HG03196 (cell line): ENCODE data around the gene SERINC3.

Experiments
- ATAC-seq: cut with Tn5 transposase; IDR thresholded peaks from one replicate; pipeline ENCODE4 v1.9.1; 2021; ENCODE audit not compliant: unreplicated experiment

The SERINC3 gene

DNA sequence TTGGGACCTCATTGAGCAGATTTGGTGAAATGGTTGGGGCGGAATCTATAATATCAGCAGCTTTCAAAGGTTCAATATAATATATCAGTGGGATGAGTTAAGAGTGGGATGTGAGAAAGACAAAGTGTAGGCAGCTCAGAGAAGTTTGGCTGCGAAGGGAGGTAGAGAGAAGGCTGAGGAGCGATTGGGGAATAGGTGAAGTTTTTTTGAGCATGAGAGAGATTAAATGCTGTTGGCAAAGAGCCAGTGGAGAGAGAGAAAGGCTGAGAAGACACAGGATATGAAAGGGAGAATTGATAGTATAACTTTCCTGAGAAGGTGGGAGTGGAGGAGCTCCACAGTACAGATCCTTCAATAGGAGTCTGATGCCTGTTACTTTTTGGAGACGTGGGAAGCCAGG lies 12.1 kb upstream of the SERINC3 start:
- no peak for ATAC-seq

- ATAC-seq = no peak
Measured at GRCh38 chr20:44532981-44533331, 11.1 kb upstream of the SERINC3 start.

GRCh38 chr20:44532259-44532980 lies 10.6 kb upstream of the SERINC3 start:
- ATAC-seq = no peak

GRCh38 chr20:44528309-44528708 lies 6.4 kb upstream of the SERINC3 start:
- ATAC-seq = no peak

GRCh38 chr20:44527716-44528199 lies 5.9 kb upstream of the SERINC3 start:
- ATAC-seq = no peak

- no peak for ATAC-seq
Measured at GRCh38 chr20:44526129-44526528, 4.3 kb upstream of the SERINC3 start.

- no peak for ATAC-seq
Measured at GRCh38 chr20:44523746-44524145, 1.9 kb upstream of the SERINC3 start.

- no peak for ATAC-seq
Measured at GRCh38 chr20:44522841-44523240, 971 bp upstream of the SERINC3 start.

DNA sequence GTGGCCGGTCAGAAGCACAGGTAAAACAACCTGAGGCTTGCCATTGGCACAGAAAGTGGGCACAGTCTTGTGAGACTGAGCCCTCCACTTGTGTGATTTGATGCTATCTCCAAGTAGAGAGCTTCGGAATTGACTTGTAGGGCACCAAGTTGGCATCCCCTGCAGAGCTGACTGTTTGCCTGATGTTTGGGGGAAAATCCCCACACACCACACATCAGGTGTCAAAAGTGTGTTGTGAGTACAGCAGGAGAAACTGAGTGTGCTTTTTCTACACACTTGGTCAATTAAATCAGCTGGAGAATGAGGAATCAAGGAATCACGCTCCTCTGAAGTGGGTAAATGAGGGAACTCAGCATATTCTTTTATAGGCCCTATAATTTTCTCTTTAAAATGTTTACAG lies 989 bp downstream of the SERINC3 start:
- no peak for ATAC-seq

DNA sequence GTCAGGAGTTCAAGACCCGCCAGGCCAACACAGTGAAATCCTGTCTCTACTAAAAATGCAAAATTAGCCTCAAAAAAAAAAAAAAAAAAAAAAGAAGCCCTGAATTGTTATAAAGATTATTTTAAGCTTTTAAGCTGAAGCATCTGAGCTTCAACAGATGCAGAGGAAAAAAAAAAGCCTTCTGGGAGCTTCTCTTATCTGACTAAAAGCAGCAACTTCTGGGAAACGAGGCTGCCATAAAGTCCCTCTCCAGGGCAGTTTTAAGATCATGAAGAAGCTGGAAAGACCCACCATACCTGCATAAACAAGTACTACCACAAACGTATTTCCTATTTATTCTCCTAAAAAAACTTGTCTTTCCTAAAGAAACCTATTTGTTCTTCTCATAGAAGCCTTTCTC lies 3.6 kb downstream of the SERINC3 start:
- ATAC-seq = no peak

DNA sequence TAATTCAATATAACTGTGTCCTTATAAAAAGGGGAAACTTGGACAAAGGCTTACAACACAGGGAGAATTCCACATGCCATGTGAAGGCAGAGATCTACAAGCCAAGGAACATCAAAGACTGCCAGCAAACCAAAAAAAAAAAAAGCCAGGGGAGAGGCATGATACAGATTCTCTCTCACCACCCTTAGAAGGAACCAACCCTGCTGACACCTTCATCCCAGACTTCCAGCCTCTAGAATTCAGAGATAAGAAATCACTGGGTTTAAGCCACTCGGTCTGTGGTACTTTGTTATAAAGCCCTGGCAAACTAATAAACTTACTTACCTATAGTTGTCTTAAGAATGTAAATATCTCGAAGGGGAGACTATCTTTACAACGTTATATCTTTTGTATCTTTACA lies 4.4 kb downstream of the SERINC3 start:
- ATAC-seq = no peak

- no peak for ATAC-seq
Measured at GRCh38 chr20:44516491-44516890, 5.4 kb downstream of the SERINC3 start.

DNA sequence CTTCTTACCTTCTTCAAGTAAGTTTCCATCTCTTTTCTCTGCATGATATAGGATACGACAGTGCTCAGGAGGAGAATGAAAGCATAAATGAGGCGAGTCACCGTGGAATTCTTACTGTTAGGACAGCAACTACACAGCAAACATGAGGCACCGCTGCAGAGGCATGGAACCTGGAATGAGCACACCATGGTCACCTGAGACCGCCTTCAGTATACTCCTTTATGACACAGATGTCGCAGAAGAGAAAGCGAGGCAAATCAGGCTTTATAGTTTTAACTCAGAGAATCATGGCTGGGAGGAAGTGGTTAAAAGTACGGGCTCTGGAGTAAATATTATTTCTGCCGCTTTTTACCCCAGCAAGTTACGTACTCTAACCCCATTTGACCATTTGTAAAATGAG lies 8.0 kb downstream of the SERINC3 start:
- ATAC-seq = no peak

DNA sequence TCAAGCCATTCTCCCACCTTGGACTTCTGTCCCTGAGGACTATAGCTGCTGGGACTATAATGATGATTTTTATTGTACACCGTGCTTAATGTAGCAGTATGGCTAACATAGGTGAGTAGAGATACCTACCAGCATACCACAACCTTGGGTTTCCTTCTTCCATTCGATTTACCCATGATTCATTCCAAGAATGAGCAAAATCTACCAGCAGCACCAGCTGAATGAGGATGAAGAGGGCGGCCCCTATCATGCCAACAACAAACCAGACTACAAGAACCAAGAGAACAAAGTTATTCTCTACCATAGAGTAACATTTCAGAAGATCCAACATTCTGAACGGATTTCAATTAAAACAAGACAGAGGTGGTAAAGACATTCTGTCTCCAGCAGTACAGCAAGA lies 12.1 kb downstream of the SERINC3 start:
- ATAC-seq = no peak

- ATAC-seq = no peak
Measured at GRCh38 chr20:44504402-44505307, 17.2 kb downstream of the SERINC3 start.

DNA sequence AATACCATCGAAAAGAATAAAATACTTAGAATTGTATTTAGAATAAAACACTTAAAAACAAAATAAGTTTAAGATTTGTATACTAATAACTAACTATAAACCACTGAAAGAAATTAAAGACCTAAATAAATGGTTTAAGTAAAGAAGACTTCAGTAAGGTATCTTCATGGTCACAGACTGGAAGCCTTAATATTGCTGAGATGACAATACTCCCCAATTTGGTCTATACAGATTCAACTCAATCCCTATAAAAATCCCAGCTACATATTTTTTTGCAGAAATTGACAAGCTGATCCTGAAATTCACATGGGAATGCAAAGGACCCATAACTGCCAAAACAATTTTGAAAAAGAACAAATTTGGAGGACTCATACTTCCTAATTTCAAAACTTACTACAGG lies 18.9 kb downstream of the SERINC3 start:
- ATAC-seq = no peak

DNA sequence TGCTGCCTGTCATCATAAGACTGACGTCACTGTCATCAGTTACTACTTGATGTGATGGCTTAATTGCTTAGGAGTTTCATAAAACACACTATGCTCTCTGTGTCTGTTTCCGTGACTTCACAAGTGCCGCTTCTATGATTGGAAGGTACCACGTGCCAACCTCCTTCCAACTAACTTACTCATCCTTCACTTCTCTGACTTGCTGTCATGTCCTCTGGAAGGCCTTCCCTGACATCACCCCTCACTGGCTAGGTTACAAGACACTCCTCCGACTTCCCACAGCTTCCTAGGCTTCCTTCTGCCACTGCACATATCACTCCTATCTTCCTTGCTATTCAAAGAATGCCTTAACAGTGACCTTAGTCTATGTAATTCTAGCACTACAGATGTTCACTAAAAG lies 20.4 kb downstream of the SERINC3 start:
- no peak for ATAC-seq

- ATAC-seq = no peak
Measured at GRCh38 chr20:44500221-44500620, 21.6 kb downstream of the SERINC3 start.

- ATAC-seq = no peak
Measured at GRCh38 chr20:44497761-44498160, 24.1 kb downstream of the SERINC3 start.

DNA sequence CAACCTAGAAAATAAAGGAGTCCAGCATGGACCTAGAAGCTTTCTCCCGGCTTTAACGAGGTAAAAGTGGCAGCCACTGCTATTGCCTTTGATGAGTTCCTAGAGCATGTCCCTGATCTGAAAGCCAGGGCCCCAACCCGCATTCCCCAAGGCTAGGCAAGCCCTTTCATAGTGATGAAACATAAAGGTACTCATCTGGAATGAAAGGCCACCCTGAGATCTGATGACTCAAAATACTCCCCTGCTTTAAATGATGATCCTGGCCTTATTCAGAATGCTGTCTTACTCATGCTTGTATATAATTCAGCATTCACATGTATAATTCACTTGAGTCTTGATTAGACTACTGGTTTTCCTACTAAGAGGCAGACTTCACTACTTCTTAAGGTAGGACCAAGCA lies 24.9 kb downstream of the SERINC3 start:
- no peak for ATAC-seq

DNA sequence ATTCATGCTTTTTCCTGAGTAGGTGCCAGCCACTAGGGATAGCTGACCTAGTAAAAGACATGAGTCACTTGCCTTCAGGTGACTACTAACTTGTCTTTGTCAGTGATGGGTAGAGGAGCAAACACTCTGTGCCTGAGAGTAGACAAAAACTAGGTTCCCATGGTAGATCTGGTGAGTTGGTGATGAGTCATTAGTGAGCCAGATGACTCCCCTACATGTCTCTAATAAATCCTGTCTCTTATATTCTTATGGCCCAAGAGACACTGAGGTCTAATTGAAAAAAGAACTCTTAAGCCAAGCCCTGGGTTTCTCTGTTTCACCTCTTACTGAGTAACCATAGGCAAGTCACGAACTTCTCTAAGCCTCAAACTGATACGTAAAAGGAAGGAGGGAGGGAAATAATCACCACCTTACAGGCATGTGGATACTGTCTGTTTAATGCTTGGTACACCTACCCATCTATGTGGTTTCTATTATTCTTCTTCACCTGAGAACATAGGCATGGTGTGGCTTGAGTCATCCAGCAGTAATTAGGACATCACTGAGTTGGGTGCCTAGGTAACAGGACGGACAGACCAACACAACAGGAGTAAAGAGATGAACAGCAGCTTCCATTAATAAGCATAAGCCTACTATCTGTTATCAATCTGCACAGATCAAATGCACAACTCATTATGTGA lies 25.9 kb downstream of the SERINC3 start:
- no peak for ATAC-seq

DNA sequence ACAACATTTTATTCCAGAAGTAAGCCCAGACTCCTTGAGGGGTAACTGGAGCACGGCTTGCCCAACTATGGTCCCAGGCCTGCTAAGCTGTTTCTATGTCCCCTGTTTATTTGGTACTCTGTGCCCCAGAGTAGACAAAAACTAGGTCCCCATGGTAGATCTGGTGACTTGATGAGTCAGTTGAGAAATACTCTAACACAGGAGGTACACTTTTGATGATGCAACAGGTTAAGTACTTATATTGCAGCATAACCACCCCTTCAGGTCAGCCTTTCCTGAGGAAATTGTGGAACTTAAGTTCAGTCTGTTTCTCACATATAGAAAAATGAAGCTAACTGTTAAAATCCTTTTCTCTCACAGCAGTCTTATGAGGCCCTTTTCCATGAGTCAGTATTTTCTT lies 26.6 kb downstream of the SERINC3 start:
- no peak for ATAC-seq
